ENCODE results near the gene TMPRSS5.

Gene TMPRSS5

DNA sequence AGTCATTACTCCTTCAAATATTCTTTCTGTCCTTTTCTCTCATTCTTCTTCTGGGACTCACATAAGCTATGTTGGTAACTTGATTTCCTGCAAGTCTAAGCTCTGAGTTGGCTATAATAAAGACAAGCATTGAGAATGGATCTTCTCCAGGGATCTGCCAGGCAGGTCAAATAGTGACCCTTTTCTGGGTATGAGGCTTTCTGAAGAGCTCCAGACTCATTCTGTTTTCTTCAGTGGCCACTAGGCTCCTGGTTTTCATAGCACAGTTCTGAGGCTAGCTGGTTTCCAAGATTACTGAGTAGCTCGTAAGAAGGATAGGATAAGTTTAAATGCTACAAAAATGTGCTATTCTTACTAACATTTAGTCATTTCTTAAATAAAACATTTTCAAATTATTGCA is 38.3 kb downstream of the TMPRSS5 start:
- DNase-seq: no peak

DNA sequence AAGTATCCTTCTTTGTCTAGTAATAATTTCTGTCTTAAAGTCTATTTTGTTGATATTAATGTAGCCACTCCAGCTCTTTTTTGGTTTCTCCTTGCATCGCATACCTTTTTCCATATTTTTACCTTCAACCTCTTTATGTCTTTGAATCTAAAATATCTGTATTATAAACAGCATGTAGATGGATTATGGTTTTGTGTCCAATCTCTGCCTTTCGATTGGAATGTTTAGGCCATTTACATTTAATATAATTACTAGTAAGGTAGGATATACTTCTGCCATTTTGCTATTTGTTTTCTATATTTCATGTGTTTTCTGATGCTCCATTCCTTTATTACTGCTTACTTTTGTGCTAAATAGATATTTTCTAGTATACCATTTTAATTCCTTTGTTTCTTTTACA is 39.5 kb downstream of the TMPRSS5 start:
- DNase-seq: no peak

- DNase-seq: no peak
Observed at GRCh38 chr11:113664981-113665710, 41.0 kb downstream of the TMPRSS5 start.

DNA sequence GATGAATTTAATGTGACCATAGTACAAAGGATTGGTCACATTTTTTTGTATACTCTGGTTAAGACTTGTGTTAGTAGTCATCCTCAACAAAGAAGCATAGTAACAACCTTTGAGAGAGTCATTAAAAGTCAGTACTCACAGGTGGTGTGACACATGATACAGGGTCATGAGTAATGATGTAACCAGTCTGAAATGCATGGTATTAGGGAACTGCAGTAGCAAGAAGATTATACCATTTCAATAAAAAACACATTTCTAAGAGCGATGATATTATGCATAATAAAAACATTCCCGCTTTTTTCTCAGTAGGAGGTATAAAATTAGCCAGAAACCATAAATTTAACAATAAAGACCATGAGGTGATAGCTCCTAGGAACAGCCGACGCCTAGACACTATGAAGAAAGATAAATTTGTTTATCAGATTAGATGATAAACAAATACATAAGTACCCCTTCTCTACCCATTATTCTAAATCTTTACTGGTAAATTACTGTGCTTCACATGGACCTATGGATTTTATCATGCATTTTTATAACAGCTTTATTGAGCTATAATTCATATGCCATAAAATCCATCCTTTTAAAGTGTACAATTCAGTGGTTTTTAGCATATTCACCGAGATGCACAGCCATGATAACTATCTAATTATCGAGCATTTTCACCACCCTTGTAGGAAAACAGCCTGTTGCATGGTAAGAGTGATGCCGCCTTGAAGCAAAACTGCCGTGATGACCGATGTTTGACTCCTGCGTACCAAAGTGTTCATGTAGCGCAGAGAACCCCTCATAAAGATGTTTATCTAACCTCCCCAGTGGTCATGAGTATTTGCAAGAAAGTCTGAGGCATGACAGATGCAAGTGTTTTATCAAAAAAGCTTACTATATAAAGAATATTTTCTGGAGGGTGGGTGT is 41.8 kb downstream of the TMPRSS5 start:
- DNase-seq: no peak

DNA sequence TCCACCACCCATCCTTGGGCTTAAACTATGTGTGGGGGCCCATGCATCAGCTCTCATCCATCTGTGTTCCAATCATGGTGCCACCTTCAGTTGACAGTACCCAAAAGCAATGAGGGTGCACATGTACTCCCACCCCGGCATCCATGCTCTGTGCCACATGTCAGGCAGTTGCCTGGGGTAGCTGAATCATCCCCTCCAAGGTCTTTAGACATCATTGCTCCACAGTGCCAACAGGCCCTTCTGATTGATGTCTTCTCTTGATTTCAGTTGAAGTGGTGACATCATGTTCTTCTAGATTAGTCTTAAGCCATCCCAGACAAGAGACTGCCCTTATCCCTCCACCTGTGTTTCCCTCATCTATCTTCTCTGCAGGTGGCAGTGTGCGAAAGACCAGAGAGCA is 42.5 kb downstream of the TMPRSS5 start:
- DNase-seq: no peak

DNA sequence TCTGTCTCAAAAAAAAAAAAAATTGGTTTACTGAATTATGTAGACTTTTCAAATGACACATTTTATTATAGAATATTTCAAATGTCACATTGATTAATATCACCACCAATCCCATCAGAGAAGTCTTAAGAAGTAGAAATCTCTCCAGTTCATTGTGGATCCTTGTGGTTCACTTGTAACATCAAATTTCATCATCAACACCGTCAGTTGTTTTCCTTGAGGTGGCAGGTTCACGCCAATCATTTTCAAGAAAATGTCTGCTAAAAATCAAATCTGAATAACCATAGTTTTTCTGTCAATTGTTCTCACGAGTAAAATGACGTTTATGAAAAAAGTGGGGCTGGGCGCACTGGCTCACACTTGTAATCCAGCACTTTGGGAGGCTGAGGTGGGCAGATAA is 50.3 kb downstream of the TMPRSS5 start:
- DNase-seq: no peak

DNA sequence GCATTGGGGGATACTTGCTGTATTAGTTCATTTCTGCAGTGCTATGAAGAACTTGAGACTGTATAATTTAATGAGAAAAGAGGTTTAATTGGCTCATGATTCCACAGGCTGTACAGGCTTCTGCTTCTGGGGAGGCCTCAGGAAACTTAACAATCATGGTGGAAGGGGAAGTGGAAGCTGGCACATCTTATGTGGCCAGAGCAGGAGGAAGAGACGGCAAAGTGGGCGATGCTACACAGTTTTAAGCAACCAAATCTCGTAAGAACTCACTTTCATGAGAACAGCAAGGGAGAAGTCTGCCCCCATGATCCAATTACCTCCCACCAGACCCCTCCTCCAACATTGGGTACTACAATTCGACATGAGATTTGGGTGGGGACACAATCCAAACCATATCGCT is 55.1 kb downstream of the TMPRSS5 start:
- DNase-seq: no peak

GRCh38 chr11:113649311-113649710 is 56.8 kb downstream of the TMPRSS5 start:
- DNase-seq: no peak

- DNase-seq: no peak
Observed at GRCh38 chr11:113647856-113648255, 58.3 kb downstream of the TMPRSS5 start.

DNA sequence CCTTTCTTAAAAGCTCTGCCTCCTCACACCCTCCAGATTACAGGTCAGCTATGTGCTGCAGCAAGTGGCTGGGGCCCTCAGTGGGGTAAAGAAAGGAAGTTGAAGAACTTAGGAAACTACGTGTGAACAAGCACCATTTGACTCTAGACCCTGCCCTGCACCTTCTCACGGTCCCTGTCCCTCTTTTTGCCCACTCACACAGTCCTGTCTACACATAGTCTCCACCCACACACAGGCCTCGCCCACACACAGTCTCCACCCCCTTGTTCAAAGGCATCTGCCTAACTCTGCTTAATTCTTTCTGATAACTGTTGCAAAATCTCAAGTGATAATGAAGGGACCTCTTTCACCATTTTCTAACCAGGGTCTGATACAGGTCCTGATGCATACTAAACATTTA is 59.0 kb downstream of the TMPRSS5 start:
- DNase-seq: no peak

- no peak for DNase-seq
Observed at GRCh38 chr11:113645593-113646349, 60.3 kb downstream of the TMPRSS5 start.

GRCh38 chr11:113644605-113645004 is 61.5 kb downstream of the TMPRSS5 start:
- DNase-seq: no peak

DNA sequence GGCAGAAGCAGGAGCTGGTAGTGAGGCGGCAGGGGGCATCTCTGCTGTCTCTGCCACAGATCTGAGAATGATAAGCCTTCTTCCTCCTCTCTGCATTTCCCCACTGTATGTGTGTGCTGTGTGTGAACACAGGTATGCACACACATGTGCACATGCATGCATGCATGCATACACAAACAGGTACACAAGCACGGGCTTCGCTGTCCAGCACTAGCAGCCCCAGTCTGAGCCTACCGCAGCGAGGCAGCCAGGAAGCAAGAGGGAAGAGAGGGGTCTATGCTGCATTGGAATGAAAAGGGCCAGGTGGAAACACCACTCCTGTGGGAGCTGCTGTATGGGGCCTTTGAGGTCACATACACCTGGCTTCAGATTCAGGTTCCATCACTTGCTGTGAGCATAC is 62.4 kb downstream of the TMPRSS5 start:
- DNase-seq: no peak

- no peak for DNase-seq
Observed at GRCh38 chr11:113643006-113643585, 63.0 kb downstream of the TMPRSS5 start.

DNA sequence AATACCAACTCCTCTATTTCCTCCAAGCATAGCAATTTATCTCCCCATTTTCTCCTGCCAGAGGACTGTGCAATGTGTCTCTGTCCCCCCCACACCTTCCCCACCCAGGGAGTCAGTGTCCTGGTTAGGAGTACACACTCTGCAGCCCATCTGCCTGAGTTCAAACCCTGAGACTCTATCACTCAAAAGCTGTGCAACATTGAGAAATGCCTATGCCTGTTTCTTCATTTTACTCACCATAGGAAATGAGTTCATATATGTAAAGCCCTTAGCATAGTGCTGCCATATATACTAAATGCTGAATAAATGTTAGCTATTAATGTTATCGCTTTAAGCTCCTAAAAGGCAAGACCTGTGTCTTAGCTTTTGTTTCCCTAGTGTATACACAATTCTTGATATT is 64.0 kb downstream of the TMPRSS5 start:
- DNase-seq: no peak

DNA sequence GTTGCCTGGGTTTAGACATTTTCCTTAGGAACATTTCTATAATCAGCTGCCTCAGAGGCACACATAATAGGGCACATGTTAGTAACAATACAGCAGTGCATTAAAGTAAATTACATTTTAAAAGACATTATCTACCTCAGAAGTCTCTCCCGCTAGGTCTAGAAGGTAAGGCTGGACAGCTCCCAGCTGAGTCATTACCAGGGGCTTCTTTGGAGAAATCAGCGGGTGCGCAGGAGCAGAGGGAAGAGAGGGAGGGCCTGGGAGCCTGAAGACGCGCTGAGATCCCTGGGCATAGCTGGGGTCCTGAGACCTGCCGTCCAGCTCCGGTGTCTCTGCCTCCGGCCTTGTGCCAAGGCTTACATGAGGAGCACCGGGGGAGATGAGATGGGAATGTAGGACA is 67.7 kb downstream of the TMPRSS5 start:
- no peak for DNase-seq

DNA sequence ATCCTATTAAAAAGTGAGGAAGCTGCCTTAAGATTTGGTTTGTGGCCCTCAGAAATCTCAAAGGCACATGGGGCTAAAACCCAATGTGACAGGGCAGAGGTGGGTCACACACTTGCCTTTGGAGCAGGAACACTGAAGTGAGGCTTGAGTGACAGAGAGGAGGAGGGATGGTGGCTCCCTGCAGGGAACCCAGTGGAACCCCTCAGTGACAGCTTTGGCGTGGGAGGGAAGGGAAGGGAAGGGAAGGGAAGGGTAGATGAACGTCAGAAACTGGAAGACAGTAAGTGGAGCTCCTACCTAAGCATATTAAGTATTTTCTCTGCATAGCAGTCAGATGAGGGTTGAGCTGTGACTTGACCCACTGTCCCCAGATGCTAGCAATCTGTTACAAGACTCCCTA is 68.5 kb downstream of the TMPRSS5 start:
- no peak for DNase-seq
